GM18505 (cell line): ENCODE results near the gene C10orf62.

ENCODE experiments used
- ATAC-seq: cut with Tn5 transposase; IDR thresholded peaks from one replicate; pipeline ENCODE4 v1.9.1; 2021; ENCODE audit not compliant: unreplicated experiment
- POLR2A ChIP-seq: IDR thresholded peaks from 4 replicates; pipeline ENCODE4 v1.6.1; 2011; ENCODE audit warnings: borderline replicate concordance; ENCODE audit not compliant: insufficient read depth, insufficient read length; ENCODE audit errors: extremely low read depth

The C10orf62 gene

DNA sequence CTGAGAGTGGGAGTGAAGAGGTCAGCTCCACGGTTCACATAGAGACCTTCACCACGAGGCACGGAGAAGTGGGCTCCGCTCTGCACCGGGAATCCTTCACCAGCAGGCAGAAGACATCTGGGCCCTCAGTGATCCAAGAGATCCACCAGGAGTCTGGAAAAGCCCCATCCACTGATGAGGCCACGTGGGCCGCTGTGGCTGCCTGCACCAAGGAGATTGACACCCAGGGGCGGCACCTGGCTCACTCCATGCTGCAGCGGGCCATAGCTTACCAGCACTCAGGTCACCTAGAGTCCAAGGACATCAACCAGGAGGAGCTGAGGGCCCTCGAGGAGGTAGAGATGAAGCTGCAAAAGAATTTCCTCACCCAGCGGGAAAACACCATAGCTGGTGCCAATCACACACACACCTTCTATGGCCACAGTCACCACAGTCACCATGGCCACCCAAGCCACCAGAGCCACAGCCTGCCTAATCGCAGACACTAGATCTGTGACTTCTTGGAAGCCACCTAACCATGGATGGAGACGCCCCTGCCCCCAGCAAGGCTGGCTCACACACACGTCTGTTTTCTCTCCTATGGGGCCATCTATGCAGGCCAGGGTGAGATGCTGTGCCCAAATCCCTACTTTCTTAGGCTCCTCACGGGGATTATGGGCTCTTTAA is 694 bp downstream of the C10orf62 start:
- TF ChIP-seq POLR2A = no peak
- ATAC-seq = no peak

DNA sequence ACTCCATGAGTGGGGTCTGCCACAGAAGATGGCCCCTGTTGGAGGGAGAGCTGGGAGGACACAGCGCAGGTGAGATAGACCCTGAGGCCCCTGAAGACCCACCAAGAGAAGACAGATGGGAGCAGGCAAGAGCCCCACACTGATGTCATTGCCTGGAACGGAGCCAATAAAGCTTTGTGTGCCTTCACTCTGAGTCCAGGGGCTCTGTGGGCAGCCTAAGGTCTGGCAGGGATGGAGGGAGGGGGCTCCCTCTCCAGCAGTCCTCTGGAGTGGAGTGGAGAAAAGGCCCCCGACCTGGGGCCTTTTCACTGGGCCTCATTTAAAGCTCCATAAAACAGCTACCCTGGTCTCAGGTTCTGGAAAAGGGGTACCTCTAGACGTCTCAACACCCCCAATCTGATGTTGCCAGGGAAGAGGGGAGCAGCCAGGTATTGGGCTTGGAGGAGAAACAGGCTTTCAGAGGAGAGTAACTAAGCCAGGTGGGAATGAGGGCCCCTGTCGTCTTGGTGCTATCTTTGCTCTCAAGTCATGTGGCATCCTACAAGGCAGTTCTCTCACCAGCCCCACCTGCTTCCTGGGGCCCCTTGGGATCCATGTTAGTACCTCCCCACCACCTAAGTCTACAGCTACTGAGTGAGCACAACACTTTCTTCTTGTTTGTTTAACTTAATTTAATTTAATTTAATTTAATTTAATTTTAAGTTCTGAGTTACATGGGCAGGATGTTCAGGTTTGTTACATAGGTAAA is 1.4 kb downstream of the C10orf62 start:
- ATAC-seq = no peak
- TF ChIP-seq POLR2A = no peak

DNA sequence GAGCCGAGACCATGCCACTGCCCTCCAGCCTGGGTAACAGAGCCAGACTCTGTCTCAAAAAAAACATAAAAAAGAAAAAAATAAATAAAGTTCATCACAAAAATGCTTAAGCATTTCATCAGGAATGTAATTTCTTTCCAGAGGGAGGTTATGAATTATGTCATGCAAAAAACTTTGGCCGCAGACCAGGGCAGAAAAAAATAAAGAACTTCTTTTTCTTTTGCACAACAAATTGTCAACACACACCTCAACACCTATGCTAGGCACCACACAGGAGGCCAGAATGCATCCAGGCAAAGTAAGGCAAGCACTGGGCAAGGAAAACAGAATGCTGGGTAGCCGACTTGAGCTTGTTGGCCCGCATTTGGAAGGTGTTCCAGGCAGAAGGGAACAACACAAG is 3.9 kb downstream of the C10orf62 start:
- ATAC-seq = no peak
- no peak for TF ChIP-seq POLR2A

DNA sequence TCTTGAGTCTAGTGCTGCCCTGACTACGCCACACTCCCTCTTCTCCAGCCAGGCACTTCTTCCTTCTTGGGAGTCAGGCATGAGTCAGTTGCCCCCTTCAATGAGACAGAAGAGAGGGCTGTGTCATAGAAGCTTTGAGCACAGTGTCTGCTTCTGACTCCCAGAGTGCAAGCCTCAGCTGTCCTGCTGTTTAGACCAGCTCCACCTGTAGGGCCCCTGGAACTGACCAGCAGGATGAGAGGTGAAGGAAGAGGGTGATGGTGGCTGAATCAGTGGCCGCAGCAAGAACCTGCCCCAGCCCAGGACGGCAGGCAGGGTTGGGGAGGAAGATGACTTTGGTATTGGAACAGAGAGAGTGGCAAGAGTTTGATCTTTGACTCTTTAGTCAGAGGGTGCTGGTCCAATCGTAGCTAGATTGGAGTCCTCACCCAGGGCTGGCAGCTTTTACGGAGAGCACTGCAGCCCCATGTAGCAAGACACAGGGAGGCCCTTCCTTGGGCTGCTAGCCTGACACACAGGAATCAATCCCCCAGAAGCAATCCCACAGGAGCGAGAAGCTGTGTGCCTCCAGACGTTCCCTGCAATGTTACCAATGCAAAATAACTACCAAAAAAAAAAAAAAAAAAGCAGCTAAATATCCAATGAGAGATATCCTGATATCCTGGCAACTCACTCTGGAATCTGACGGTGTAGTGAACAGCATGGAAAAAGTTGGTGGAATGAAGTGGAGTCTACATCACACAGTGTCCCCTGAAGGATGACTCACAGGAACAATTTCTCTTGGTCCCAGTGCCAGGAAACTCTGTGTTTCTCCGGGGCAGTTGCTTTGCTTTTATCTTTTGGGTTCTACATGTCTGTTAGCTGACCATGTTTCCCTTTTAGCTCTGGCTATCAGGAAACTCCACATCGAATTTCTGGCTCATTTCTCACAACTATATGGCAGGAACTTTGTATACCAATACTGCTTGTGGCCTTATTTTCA is 6.9 kb downstream of the C10orf62 start:
- ATAC-seq = no peak
- TF ChIP-seq POLR2A = no peak

DNA sequence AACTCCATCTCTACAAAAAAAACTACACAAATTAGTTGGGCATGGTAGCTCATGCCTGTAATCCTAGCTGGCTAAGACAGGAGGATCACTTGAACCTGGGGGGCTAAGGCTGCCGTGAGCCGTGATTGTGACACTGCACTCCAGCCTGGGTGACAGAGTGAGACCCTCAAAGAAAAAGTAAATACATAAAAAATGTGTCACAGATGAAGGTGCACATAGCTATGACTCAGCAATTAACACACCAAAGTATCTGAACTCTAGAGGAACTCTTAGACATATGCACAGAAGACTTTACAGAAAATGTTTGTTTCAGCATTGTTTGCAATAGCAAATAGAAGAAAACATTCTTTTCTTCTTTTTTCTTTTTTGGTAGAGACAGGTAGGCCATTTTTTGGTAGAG is 8.3 kb downstream of the C10orf62 start:
- no peak for ATAC-seq
- no peak for TF ChIP-seq POLR2A

DNA sequence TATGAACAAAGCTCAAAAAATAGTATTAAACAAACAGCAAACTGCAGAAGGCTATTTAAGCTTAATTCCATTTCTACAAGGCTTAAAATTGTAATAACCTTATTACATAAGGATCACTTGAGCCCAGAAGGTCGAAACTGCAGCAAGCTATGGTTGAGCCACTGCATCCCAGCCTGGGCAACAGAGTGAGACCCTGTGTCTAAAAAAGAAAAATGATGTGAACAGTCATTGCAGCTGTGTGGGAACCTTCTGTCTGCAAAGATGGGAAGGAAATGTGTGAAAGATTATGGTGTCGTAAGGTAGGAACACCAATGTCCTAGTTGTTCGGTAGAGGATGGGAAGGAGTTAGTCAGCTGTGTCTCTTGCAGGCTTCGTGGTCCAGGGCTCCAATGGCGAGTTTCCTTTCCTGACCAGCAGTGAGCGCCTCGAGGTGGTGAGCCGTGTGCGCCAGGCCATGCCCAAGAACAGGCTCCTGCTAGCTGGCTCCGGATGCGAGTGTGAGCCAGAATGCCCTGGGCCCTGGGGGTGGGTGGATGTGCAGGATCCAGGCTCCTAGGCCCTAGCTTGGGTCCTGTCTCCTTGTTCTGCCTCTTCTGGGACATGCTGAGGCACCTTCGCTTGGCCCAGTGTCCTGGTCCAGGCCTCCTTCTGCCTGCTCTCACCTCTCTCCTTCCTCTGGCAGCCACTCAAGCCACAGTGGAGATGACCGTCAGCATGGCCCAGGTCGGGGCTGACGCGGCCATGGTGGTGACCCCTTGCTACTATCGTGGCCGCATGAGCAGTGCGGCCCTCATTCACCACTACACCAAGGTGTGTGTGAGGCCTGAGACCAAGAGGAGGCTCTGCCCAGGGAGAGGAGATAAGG is 9.1 kb downstream of the C10orf62 start:
- TF ChIP-seq POLR2A = no peak
- ATAC-seq = no peak

DNA sequence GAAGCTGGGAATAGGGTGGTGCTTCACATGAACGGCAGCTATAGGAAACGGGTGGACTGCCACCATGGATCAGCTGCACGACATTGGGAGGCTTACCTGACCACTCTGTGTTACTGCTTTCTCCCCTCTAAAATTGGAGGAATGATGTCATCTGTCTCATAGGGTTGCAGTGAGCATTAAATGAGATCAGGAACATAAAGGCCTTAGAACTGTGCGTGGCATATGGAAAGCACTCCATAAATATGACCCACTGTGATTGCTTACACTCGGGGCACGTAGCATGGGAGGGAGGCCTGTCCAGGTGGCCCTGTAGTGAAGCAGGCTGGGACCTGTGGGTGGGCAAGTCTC is 9.7 kb downstream of the C10orf62 start:
- ATAC-seq = no peak

DNA sequence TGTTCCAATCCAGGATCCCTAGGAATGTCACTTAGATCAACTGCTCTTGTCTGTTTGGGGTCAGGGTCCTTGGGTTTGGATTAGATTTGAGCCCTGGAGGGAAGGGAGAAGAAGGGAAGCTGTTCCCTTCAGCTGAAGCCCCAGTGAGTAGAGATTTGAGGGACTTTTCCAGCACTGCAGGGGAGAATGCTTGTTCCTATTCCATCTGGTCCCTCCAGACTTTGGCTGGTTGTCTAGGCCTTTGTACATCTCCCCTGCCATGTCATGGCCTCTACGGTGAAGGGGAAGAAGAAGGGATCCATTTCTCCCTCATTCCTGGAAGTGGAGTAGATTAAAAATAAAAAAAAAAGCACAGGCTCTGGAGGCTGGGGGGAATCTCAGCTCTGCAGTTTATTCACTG is 11.1 kb downstream of the C10orf62 start:
- no peak for ATAC-seq
- no peak for TF ChIP-seq POLR2A

More for the DNA sequence above, 9.7 kb downstream of the C10orf62 start:
- no peak for TF ChIP-seq POLR2A

DNA sequence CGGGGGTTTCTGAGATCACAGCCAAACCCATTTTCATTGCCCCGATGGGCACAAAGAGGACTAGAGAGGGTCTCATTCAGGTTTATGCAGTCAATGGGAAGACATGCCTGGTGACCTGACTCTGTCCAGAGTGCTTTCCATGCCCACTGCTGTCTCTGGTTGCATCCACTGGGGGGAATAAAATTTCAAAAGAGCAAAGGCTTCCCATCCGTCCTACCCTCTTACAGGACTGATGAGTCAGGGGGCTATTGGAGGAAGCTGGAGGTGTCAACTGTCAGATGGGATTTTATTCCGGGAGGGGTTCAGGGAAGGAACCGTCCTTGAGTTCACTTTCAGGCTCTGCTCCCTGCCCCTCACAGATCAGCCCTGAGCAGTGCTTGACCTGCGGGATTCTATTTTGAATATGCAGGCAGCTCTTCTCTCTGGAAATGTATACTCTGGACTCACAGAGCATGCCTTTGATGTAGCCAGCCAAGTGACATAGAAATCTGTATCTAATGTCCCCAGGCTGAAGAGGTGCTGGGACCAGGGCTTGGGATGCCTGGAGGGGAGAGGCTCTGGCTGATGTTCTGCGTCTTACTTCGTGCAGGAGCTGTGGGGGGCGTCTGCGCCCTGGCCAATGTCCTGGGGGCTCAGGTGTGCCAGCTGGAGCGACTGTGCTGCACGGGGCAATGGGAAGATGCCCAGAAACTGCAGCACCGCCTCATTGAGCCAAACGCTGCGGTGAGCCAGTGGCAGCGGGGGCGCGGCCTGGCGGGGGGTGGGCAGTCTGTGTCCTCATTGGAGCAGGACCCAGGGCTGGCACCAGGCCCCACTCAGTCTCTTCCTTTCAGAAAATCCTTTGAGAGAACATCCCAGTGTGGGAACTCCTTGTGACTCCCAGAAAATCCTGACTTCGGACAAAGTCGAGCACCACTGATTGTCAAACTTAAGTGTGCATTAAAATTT is 12.0 kb downstream of the C10orf62 start:
- no peak for TF ChIP-seq POLR2A
- ATAC-seq = no peak

DNA sequence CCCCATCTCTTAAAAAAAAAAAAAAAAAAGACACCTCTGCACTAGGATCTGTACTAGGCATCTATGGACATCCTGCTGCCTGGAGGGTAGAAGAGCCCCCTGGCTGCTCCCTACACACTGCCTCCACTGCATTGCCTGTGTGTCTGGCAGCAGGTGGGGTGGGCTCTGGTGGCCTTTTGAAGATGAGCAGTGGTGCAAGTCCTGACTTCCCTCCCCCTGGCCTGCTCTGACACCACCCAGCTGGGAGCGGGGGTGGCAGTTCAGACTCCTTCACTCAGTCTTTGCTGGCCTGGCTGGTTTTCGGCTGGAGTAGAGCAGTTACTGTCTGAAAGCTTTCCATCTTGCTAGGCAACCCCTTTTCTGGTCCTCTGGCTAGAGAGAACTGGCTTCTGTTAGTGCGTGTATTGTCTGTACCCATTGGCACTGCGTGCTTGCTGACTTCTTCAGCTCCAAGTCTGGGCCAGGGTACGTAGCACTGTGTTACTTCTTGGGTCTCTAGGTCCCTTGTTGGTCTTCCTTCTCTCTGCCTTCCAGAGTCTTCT is 17.6 kb downstream of the C10orf62 start:
- ATAC-seq = no peak
- no peak for TF ChIP-seq POLR2A

DNA sequence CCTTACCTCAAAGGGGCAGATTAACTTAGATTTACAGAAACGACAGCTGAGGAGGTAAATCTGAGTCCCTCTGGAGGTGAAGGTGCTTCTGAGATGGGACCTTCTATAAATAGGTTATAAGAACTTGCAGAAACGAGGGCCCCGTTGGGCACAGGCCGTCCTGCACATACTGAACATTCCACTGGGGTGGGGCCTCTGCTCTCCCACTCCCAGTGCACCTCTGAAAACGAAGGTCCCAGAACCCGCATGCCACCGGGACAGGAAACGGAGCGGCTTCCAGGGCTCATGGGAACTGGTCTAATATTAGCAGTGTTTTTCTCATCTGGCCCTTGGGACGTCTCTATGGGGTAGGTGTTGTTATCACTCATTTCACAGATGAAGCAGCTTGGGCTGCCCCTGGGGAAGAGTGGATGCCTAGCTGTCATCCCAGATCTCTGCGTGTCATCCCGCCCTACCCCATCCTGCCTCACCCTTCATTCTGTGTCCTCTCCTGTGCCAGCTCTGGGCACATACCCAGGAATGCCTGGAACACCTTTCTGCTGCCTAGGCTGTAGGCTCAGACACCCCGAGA is 19.6 kb downstream of the C10orf62 start:
- ATAC-seq = no peak
- no peak for TF ChIP-seq POLR2A
